Stimulated activated CD4-positive, alpha-beta T cell treated with anti-CD3 and anti-CD28 coated beads, TNF-alpha, amount 100 ng/mL, for 24 hours (primary cell): Measurements from ENCODE around the gene PSORS1C1.
A peak's percentile ranks its signal among the peaks of the same experiment; 100 is the strongest.

Experiments
- DNase-seq, 3 experiments: peaks; one replicate each; pipeline ENCODE4 v3.0.0-alpha.2; 2020; ENCODE audit warnings: low read depth in 3 of 3

Gene PSORS1C1

GRCh38 chr6:31126396-31127175 lies 12.0 kb downstream of the PSORS1C1 start:
- DNase-seq, result no peak

DNA sequence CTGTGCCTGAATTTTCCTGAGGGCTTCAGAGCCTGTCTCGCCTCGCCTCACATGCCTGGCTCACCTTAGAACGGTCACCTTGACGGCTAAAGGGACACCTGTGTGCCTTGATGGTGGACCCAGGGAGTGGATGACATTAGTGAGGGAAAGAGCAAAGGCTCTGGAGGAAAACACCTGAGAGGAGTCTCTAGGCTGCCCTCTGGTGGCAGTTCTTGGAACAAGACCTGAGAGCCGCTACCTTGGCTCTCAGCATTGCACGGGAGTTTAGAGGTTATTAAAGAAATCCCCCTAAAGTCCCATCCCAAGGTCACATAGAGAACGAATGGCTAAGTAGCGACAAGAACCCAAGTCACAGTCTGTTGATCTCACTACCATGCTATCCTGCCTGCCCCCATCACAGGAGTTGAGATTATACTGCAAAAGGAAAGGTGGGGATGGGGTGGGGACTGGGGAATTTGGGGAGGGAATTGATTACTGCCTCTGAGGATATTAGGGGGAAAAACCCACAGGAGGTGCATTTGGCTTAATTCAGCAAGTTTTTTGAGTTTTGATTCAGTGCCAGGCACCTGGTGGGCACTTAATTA lies 13.6 kb downstream of the PSORS1C1 start:
- DNase-seq, result peak; percentile 43 to 69 (median 65)

- DNase-seq, result no peak
Measured at GRCh38 chr6:31129130-31129529, 14.5 kb downstream of the PSORS1C1 start.

- DNase-seq, result no peak
Measured at GRCh38 chr6:31130751-31131150, 16.2 kb downstream of the PSORS1C1 start.

- DNase-seq, result no peak
Measured at GRCh38 chr6:31131595-31131994, 17.0 kb downstream of the PSORS1C1 start.

DNA sequence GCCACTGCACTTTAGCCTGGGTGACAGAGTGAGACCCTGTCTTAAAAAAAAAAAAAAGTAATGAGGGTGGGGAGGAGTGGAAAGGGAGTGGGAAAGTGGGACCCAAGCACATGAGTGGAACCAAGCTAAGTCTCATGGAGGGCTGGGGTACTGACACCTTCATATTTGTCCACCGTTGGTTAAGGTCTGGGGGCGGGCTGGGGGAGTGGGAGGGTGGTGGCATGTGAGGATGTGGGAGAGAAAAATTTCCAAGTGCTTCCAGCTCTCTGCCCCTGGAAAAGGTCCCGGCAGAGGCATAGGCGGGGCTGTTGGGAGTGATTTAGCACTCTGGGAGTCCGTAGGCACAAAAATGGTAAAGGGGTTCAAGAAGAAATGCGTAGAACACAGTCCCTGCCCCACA lies 18.2 kb downstream of the PSORS1C1 start:
- no peak for DNase-seq

DNA sequence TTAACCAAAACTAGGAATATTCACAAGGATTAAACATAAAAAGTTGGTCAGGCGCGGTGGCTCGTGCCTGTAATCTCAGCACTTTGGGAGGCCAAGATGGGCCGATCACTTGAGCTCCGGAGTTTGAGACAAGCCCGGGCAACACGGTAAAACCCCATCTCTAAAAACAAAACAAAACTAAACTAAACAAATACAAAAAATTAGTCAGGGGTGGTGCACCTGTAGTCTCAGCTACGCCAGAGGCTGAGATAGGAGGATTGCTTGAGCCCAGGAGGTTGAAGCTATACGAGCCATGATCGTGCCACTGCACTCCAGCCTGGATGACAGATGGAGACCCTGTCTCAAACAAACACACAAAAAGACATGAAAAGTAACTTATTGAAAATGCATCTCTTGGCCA lies 21.1 kb downstream of the PSORS1C1 start:
- no peak for DNase-seq

GRCh38 chr6:31138982-31139381 lies 24.4 kb downstream of the PSORS1C1 start, which contains the start of gene PSORS1C2:
Gene PSORS1C2, minus strand, starts transcription at chr6:31139066. Its CDS starts 40 bp downstream, at chr6:31139026.
- no peak for DNase-seq

GRCh38 chr6:31139599-31139998 lies 25.0 kb downstream of the PSORS1C1 start:
- DNase-seq, result no peak

- no peak for DNase-seq
Measured at GRCh38 chr6:31140643-31141042, 26.0 kb downstream of the PSORS1C1 start.

DNA sequence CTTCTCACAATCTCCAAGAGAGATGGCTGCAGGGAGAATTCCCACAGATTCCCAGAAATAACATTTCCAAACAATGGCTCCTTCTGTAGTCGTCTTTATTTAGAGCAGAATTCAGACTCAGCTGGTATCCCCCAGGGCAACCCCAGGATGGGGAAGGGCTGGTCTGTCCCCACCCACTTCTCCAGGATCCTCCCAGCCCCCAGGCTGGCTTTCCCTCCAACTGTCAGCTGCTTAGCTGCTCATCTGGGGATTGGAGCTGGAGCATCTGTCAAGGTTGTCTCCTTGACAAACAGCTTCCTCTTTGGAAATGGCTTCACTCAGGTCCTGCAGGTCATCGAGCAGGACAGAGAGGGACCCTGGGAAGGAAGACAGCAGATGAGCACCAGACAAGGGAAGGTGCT lies 27.8 kb downstream of the PSORS1C1 start:
- DNase-seq, result no peak

- no peak for DNase-seq
Measured at GRCh38 chr6:31143148-31143547, 28.5 kb downstream of the PSORS1C1 start.

DNA sequence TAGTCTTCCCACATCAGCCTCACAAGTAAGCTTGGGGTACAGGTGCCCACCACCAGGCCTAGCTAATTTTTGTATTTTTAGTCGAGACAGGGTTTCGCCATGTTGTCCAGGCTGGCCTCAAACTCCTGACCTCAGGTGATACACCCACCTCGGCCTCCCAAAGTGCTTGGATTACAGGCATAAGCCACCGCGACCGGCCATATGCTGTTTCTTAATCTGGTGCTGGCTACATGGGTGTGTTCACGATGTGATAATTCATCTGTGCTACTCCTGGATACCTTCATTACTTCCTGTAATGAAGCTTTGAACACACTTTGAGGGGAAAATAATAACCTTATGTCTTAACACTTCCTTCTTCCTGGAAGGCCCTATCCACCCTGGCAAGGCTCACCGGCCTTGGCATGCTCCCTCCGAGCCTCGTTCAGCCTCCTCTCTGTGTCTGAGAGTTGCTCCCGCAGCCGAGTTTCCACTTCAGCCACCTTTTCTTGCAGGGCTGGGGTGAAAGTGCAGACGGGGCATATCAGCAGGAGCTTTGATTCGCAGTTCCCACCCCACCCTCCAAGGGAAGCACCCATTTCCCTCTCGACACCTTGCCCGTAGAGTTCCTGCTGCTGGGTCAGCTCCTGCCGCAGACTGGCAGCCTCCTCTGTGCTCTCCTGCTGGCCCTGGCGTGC lies 29.8 kb downstream of the PSORS1C1 start:
- no peak for DNase-seq

DNA sequence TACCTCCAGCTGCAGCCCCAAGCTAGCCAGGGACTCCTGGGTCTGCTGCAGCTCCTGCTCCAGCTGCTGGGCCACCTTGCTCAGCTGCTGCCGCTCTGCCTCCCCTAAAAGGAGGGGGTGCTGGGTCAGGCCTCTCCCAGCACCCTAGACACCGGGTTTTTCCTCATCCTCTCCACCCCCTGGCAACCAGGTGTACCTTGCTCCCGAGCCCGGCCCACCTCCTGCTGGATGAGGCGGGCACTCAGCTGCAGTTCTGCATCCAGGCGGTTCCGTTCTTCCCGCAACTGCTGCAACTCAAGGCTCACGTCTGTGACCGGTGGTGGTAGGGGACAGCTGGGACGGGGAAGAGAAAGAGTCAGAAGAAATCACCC lies 30.4 kb downstream of the PSORS1C1 start:
- DNase-seq, result no peak

DNA sequence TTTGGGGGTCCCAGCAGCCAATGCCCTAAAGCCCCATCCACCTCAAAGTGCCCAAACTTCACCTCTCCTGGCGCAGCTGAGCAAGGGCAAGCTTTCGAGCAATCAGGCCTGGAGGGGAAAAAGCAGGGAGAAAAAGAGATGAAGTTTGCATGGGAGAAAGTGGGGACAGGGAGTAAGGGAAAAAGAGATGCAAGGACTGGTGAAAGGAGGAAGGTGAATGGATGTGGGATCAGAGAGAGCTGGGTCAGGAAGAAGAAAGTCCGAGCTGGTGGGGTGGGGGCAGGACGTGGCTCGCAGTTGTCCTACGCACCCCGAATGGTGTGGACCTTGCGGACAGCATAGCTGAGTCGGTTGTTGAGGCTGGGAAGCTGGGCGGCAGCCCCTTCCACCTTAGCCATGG lies 30.8 kb downstream of the PSORS1C1 start:
- DNase-seq, result no peak

GRCh38 chr6:31149827-31150447 lies 35.3 kb downstream of the PSORS1C1 start:
- DNase-seq, result no peak

DNA sequence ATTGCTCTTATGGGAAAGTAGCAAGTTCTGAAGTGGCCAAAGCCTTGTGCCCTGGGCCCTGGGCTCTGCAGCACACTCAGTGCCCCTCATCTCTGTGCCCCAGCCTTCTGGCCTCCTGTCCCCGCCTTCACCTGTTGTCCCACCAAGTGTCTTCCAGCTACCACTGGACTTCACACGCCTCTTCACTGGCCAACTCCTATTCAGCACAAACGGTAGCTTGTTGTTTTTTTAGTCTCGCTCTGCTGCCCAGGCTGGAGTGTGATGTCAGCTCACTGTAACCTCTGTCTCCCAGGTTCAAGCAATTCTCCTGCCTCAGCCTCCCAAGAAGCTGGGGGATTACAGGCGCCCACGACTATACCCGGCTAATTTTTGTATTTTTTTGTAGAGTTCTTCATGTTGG lies 38.2 kb downstream of the PSORS1C1 start:
- no peak for DNase-seq

DNA sequence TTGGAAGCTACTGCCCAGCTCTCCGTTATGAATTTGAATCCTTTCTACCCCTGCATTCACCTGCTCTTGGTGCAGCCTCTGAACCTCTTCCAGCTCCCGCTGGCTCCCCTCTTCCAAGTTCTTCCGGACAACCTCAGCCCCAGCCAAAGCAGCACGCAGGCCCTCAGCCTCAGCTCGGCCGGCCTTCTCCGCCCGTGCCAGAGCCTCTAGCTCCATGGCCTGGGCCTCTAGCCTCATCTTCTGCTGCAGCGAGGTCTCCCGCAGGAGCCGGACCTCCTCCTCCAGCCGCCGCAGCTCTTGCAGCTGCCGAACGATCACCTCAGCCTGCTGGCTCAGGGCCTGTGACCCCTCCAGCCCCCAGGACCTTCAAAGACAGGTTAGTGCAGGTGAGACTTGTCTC lies 39.8 kb downstream of the PSORS1C1 start:
- no peak for DNase-seq

DNA sequence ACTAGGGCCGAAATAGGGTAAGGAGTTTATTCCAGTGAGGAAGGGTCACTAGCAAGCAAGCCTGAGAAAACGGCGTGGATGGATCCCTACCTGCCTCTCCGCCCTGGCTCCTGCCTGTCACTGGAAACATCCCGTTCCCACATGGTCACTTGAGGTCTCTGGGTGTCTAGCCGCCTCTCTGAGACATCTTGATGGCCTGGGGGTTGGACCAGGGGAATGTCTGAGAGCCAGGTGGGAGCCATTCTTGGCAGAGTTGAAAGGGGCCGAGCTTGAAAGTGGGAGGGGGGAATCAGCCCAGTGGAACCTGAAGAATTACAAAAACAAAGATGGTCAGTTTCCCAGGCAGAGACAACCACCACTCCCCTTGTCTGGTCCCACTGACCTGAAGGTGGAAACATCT lies 42.0 kb downstream of the PSORS1C1 start:
- no peak for DNase-seq

GRCh38 chr6:31157513-31158139 lies 43.0 kb downstream of the PSORS1C1 start, which contains the start of gene CCHCR1:
Gene CCHCR1, minus strand, starts transcription at chr6:31157802. Its CDS starts 202 bp downstream, at chr6:31157600.
- no peak for DNase-seq

- DNase-seq, result peak; percentile 98 to 99 (median 99)
Measured at GRCh38 chr6:31158140-31158862, 43.7 kb downstream of the PSORS1C1 start, which contains the start of gene TCF19. Gene TCF19, plus strand, starts transcription at chr6:31158589. Its CDS starts 881 bp downstream, at chr6:31159470.
